Measurements from ENCODE around the gene DSCAM. TPM values are rescaled to one million over a fixed set of nuclear protein-coding genes. Genes with fewer than 3 reads are reported as not detected.

Gene DSCAM
- total and polyA plus RNA-seq, 2 donors (not counting 3 experiments of a cell fraction or from before 2014, with no cell fraction given), result not detected

DNA sequence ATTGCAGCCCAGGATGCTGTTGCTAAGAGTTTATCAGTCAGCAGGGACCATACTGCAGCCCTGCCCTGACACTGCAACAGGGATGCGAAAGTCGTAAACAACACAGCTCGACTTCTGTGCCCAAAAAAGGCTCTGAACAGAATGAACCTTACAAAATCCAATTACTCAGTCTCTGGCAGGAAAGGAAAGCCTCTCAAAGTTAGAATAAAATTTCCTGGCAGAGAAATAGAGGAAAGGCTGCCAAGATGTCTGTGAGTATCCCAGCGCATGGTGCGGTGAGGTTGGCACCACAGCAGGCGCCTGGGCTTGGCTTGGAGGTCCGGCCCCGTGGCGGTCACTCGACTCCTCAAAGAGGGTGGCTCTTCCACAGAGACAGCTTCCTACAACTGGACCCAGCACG is 794.0 kb downstream of the DSCAM start:
- H3K4me1 ChIP-seq (ENCODE audit: control insufficient read depth, extremely low read depth, insufficient read depth, low read length), result no peaks in the 10 kb centered on the region
- no peak overlapping the region for H3K9ac ChIP-seq (replicated peaks; ENCODE audit: extremely low read depth, insufficient read depth, low read length)
- H4K20me1 ChIP-seq (replicated peaks; ENCODE audit: control insufficient read depth, extremely low read depth, insufficient read depth, low read length), result no peaks in the 10 kb centered on the region
- H3K27me3 ChIP-seq (ENCODE audit: control insufficient read depth in 2 of 2, insufficient read depth in 2 of 2, low read length in 2 of 2), result no peaks in the 10 kb centered on the region
- TF ChIP-seq JUN (IDR thresholded peaks at IDR 0.05; ENCODE audit: borderline replicate concordance, insufficient read depth, insufficient read length, low read depth) (no peak), FOS (IDR thresholded peaks at IDR 0.05; ENCODE audit: borderline replicate concordance, insufficient read depth, low read length) (no peak), GATA2 (IDR thresholded peaks at IDR 0.05; ENCODE audit: insufficient read depth, insufficient read length, low read depth, low read length) (no peak), POLR2A (IDR thresholded peaks at IDR 0.05; ENCODE audit: low read depth, low read length) (no peak), EZH2 (IDR thresholded peaks at IDR 0.05; ENCODE audit: borderline replicate concordance, low read depth, low read length, severe bottlenecking) (no peak), POLR2AphosphoS5 (IDR thresholded peaks at IDR 0.05; ENCODE audit: insufficient read depth, low read depth, low read length) (no peak), MYC (IDR thresholded peaks at IDR 0.05; ENCODE audit: low read depth, low read length) (no peak)
- TF ChIP-seq, protein P1, sequence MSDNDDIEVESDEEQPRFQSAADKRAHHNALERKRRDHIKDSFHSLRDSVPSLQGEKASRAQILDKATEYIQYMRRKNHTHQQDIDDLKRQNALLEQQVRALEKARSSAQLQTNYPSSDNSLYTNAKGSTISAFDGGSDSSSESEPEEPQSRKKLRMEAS (IDR thresholded peaks at IDR 0.05; ENCODE audit: insufficient read depth, insufficient read length), result no peak
- TF ChIP-seq, protein P2, sequence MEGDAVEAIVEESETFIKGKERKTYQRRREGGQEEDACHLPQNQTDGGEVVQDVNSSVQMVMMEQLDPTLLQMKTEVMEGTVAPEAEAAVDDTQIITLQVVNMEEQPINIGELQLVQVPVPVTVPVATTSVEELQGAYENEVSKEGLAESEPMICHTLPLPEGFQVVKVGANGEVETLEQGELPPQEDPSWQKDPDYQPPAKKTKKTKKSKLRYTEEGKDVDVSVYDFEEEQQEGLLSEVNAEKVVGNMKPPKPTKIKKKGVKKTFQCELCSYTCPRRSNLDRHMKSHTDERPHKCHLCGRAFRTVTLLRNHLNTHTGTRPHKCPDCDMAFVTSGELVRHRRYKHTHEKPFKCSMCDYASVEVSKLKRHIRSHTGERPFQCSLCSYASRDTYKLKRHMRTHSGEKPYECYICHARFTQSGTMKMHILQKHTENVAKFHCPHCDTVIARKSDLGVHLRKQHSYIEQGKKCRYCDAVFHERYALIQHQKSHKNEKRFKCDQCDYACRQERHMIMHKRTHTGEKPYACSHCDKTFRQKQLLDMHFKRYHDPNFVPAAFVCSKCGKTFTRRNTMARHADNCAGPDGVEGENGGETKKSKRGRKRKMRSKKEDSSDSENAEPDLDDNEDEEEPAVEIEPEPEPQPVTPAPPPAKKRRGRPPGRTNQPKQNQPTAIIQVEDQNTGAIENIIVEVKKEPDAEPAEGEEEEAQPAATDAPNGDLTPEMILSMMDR (IDR thresholded peaks at IDR 0.05; ENCODE audit: extremely low read depth in 1 of 2, insufficient read depth in 1 of 2, low read depth in 1 of 2, low read length in 2 of 2), result no peak
- no peaks in the 10 kb centered on the region for H3K36me3 ChIP-seq (ENCODE audit: control insufficient read depth in 2 of 2, extremely low read depth in 1 of 2, insufficient read depth in 2 of 2, low read length in 2 of 2)
- no peak for FAIRE-seq
- no peak overlapping the region for H3K4me2 ChIP-seq (ENCODE audit: insufficient read depth, low read length)
- intact Hi-C loops (cut with micrococcal nuclease), result no loop called here
- no peak for DNase-seq (ENCODE audit: low read depth, low spot score)
- BruUV-seq (replicated peaks), result no TSS peak
- dilution Hi-C loops (cut with MboI; ENCODE audit: extremely low pct_ligation_motif_present, low sequenced_read_pairs), result no loop called here
- POLR2A ChIA-PET, result no interaction called here
- H3K9me1 ChIP-seq (replicated peaks; ENCODE audit: control insufficient read depth, extremely low read depth, insufficient read depth, low read length), result no peaks in the 10 kb centered on the region
- CTCF ChIA-PET, result no interaction called here
- no peak overlapping the region for H2AFZ ChIP-seq (ENCODE audit: low read depth, low read length)
- H3K79me2 ChIP-seq (ENCODE audit: control insufficient read depth, insufficient read depth, low read length), result no peaks in the 10 kb centered on the region
- H3K27ac ChIP-seq (ENCODE audit: insufficient read depth, low read depth, low read length), result no peak overlapping the region
- no peak overlapping the region for H3K4me3 ChIP-seq (replicated peaks in 1 of 3; ENCODE audit: insufficient read depth in 1 of 3, low read depth in 1 of 3, low read length in 3 of 3)
- H3K9me3 ChIP-seq (replicated peaks; ENCODE audit: control insufficient read depth, insufficient read depth, low read length), result peaks cover 7% of the 10 kb centered on the region
